Cardiac septum (tissue), 1 donor: ENCODE data around the gene PKMYT1. TPM values are rescaled to one million over a fixed set of nuclear protein-coding genes. Genes with fewer than 3 reads are reported as not detected.

ENCODE experiments used
- DNase-seq: peaks from one replicate; pipeline ENCODE4 v3.0.0-alpha.2; 2020; ENCODE audit warnings: low spot score
- intact Hi-C: fragments of 100-400 bp; cut with DNase I; formaldehyde crosslinking; loops from one replicate; pipeline ENCODE4 v1.14.0; 2022
- long read RNA-seq: library from polyadenylated mRNA; unstranded; transcript quantifications from one replicate; pipeline ENCODE4 v2.0.0, GENCODE V29; 2021
- total RNA-seq: library from RNA; stranded (reverse); fragmentation: NEBNext Ultra II Directional; extraction: Animal tissue kit (Norgen Biotek cat#: 25700); gene quantifications from one replicate; pipeline ENCODE4 v1.2.1, GENCODE V29; 2021
- donor health status: DM: no; HTN: no; CAD: no.

Gene PKMYT1
- 1.8 TPM for total RNA-seq
- long read RNA-seq, partial matches to known transcripts: 0 of 1 reads
- long read RNA-seq, other reads (novel, unspliced or antisense): 1 of 1 reads

- peak; percentile 97 for DNase-seq
- intact Hi-C loops: no loop called here
These were observed at the start of gene PKMYT1 for GRCh38 chr16:2980227-2981176. TSS of gene PKMYT1 (minus strand) at chr16:2980446. CDS start at chr16:2979657, 789 bp downstream.

GRCh38 chr16:3029491-3030221, 49.4 kb upstream of the PKMYT1 start:
- intact Hi-C loops: no loop called here
- DNase-seq: no peak

GRCh38 chr16:3028716-3029319, 48.6 kb upstream of the PKMYT1 start:
- intact Hi-C loops: no loop called here
- no peak for DNase-seq

- intact Hi-C loops: no loop called here
- peak; percentile 93 for DNase-seq
These were observed 47.9 kb upstream of the PKMYT1 start for GRCh38 chr16:3027983-3028715.

- intact Hi-C loops: no loop called here
- DNase-seq: no peak
These were observed 47.2 kb upstream of the PKMYT1 start for GRCh38 chr16:3027489-3027795.

GRCh38 chr16:3026609-3027488, 46.6 kb upstream of the PKMYT1 start:
- DNase-seq: no peak

GRCh38 chr16:3026003-3026378, 45.7 kb upstream of the PKMYT1 start:
- intact Hi-C loops: no loop called here

More at GRCh38 chr16:3026609-3027488, 46.6 kb upstream of the PKMYT1 start:
- intact Hi-C loops: no loop called here

GRCh38 chr16:3025032-3026002, 45.1 kb upstream of the PKMYT1 start:
- DNase-seq: no peak
- intact Hi-C loops: no loop called here

More at GRCh38 chr16:3026003-3026378, 45.7 kb upstream of the PKMYT1 start:
- DNase-seq: no peak

- DNase-seq: peak; percentile 99
- intact Hi-C loops: no loop called here
These were observed 43.6 kb upstream of the PKMYT1 start, which contains the start of the genes HCFC1R1 and THOC6 for GRCh38 chr16:3023669-3024478. TSS of gene HCFC1R1 (minus strand) at chr16:3023942. CDS start at chr16:3023941, 1 bp downstream. TSS of gene THOC6 (plus strand) at chr16:3024035. CDS start at chr16:3024327, 292 bp downstream.

GRCh38 chr16:3023415-3023668, 43.1 kb upstream of the PKMYT1 start:
- DNase-seq: no peak
- intact Hi-C loops: no loop called here

GRCh38 chr16:3022684-3023414, 42.6 kb upstream of the PKMYT1 start:
- DNase-seq: no peak
- intact Hi-C loops: no loop called here

GRCh38 chr16:3022208-3022683, 42.0 kb upstream of the PKMYT1 start:
- peak; percentile 92 for DNase-seq
- intact Hi-C loops: no loop called here

- intact Hi-C loops: loop anchor here (2.0 kb wide), 1 partner anchor 17 kb away; no protein-coding TSS in a partner anchor
These were observed 41.4 kb upstream of the PKMYT1 start for GRCh38 chr16:3021449-3022207.

GRCh38 chr16:3020604-3021448, 40.6 kb upstream of the PKMYT1 start:
- intact Hi-C loops: loop anchor here (2.0 kb wide), 1 partner anchor 16 kb away; no protein-coding TSS in a partner anchor

More at GRCh38 chr16:3021449-3022207, 41.4 kb upstream of the PKMYT1 start:
- peak; percentile 94 for DNase-seq

More at GRCh38 chr16:3020604-3021448, 40.6 kb upstream of the PKMYT1 start:
- peak; percentile 92 for DNase-seq
